NCI-H1930 (cell line): ENCODE results near the gene CADPS.

Source experiments
- DNase-seq, 2 experiments: peaks; one replicate each; lab custom pipeline; 2025; lab: John Stamatoyannopoulos, UW

Gene CADPS

GRCh38 chr3:62421207-62421606, 454.0 kb downstream of the CADPS start:
- DNase-seq = no peak

- no peak for DNase-seq
These were observed 459.1 kb downstream of the CADPS start for GRCh38 chr3:62416144-62416543.

GRCh38 chr3:62415312-62415801, 459.9 kb downstream of the CADPS start:
- DNase-seq = no peak

GRCh38 chr3:62414786-62415185, 460.4 kb downstream of the CADPS start:
- no peak for DNase-seq

GRCh38 chr3:62413687-62414086, 461.5 kb downstream of the CADPS start:
- DNase-seq = no peak

- no peak for DNase-seq
These were observed 468.3 kb downstream of the CADPS start for GRCh38 chr3:62406945-62407344.

GRCh38 chr3:62405566-62405965, 469.6 kb downstream of the CADPS start:
- DNase-seq = no peak

DNA sequence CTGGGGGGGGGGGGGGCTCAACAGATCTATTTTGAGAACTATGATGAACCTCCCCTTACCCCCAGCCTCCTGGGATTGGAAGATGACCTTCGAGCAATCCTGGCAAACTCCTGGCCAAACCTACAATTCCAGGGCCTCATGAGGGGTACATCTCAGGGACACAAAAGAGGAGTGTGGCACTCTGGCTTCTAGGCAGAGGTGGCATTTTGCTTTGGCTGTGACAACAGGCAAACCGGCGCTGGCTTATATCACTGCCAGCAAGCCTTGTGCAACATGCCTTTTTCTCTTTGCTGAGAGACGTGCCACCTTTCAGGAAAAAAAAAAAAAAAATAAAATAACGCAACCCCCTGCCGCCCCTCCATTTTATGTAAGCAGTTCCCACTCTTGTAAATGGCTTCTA, 470.1 kb downstream of the CADPS start:
- no peak for DNase-seq

DNA sequence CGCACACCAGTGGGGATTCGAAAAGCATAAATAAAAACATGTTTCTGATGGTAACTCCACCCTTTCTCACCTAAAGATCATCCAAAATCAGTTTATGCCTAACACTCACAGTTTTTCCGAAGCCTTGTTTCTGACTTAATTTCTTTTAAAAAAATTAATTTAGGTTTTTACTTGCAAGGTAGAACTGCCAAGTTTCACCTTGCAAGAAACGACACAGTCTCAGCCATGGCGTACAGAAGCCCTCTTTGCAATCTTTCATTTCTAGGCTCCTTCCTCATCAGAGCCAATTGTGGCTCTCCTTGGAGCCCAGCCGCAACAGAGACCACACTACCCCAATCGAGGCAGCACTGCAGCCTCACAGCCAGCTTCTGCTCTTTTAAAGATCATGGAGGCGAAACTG, 470.9 kb downstream of the CADPS start:
- no peak for DNase-seq

- DNase-seq = no peak
These were observed 471.5 kb downstream of the CADPS start for GRCh38 chr3:62403765-62404164.

GRCh38 chr3:62392626-62393292, 482.5 kb downstream of the CADPS start:
- DNase-seq = no peak

GRCh38 chr3:62387251-62387650, 488.0 kb downstream of the CADPS start:
- DNase-seq = no peak

DNA sequence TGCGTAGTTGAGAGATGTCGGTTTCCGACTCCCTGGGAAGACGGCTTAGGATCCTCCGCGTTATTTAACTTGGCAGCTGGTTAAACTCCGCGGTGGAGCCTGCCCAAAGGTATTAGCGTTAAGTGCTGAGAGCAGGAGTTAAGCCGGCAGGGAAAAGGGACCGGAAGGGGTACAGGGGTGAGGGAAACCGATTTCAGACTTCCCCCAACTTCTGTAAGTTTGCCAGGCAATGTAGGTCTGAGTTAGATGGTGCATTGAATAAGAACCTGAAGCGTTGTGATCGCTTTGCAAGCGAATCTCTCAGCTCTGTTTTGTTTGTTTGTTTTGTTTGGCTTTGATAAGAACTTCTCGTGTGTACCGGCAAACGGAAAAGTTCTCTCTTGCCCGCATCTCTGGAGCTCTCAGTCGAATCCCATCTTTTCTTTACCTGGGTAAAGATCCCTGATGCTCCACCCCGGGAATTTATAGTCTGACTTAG, 495.9 kb downstream of the CADPS start:
- DNase-seq = no peak

- DNase-seq = no peak
These were observed 496.3 kb downstream of the CADPS start for GRCh38 chr3:62378921-62379320.

- no peak for DNase-seq
These were observed 496.9 kb downstream of the CADPS start for GRCh38 chr3:62378311-62378789.

DNA sequence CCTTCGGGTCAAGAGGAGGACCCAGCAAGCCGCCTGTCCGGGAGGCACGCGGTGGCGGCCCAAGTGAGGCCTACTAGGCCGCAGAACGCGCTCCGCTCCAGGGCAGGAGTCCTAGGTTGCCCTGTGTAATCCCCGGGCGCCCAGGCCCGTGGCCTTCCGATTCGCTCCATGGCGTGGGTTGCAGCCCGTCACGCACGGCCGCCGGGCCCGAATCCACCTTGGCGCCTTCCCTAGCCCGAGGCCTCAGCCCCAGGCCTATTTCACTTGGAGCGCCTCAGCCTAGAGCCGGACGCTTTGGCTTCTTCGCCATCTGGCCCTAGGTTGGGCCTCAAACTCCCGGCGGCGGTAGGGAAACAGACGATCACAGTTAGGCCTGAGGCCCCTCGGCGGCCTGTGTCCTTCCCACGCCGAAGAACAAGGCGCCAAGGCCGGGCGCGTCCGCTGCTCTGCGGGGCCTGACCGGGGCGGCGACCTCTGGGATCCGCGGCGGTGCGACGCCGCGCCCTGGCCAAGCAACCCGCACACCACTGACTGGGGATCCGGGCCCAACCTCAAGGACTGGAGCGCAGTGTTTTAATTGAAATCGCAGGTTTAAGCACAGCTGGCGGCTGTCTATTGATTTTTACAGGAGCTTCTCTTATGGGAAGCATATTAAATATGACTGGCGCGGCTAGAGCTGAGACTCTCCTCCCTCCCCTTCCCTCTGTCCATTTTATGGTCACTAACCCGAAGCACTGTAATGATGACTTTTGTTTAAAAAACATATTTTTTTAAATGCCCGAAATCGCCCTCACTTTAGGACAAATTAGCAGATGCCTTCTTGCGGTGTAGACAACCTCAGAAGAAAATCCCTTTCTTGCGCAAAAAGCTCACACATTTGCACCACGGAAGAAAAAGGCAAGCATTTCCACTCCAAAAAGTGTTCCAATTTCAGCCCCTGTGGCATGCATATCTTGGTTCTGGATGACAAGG, 498.0 kb downstream of the CADPS start:
- DNase-seq = no peak

DNA sequence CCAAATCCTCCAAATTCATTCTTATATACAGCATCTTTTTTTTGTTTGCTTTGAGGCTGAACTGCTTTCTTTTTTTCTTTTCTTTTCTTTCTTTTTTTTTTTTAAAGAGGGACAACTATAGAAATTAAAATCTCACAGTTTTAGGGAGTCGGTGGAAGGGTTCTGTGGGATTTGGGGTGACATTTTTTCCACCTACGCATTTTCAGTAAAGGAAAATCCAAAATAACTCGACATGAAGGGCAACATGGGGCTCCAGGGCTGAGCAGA, 498.8 kb downstream of the CADPS start:
- DNase-seq = no peak

- DNase-seq = no peak
These were observed 499.4 kb downstream of the CADPS start for GRCh38 chr3:62375655-62376453.

DNA sequence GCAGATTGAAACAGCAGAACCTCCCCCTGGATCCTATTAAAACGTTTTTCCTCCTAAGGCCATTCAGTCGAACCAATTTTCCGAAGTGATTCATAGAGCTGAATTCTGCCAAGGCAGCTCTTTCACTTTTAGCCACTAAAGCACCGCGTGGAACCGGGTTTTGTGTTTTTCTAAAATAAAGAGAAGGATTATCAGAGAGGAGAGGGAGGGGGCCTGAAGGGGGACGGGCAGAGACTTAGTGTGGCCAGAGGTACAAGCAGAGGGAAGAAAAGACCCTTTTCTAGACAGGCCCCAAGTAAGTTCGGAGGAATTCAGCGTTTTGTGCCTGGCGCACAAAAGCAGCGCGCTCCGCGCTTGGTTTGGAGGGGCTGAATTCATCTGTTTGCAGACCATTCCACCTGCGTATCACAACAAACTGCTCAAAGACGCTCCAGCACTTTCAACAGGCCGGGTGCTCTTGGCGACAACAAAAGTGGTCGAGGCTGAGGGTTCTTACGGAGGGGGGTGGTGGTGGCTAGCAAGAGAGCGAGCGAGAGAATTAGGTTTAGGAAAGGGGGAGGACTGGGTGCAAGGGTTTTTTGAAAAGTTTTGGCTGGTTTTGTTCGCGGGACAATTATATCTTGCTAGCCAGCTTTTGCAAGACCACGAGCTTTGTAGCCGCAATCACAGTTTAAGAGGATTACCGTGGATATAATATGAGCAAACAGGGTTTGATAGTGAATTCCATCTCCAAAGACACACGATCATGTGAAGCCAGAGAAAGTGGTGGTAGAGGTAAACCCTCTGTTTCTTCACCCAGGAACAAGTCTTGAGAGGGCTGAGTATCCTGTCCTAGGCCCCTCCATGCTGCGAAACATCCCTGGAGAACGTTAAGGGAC, 500.6 kb downstream of the CADPS start:
- DNase-seq = no peak

- DNase-seq = no peak
These were observed 501.4 kb downstream of the CADPS start for GRCh38 chr3:62373714-62374333.

DNA sequence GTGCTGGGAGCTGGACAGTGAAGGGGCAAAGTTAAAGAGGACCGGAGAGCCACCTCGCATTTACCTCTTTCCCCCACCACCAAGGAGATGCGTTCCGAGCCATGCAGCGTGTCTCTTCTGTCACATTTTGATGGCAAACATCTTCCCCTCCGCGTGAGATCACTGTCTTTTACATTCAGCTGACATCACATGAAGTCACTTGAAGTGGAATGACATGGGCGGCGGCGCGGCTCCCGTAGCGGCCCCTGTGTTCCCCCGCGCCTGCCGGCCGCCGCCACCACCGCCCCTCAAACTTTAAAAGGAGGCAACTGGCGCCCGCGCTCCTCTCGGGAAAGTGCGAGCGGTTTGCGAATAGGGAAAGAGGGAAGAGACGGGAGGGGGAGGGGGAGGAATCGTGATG, 502.0 kb downstream of the CADPS start, which contains the start of gene FEZF2:
Gene FEZF2 (minus strand): TSS at position 336 of the 400 bp plus-strand sequence. CDS start 682 bp downstream, outside the sequence.
- DNase-seq = no peak
